WTC11 (cell line): ENCODE measurements around the gene CHAMP1. TPM values are rescaled to one million over a fixed set of nuclear protein-coding genes. Genes with fewer than 3 reads are reported as not detected.

ENCODE experiments used
- ATAC-seq: fragments of 200-7000 bp; cut with Tn5 transposase; 2 replicates; pipeline ENCODE4 v1.10.0; 2021; ENCODE audit warnings: mild to moderate bottlenecking, moderate library complexity
- CTCF ChIA-PET: fragments of 300-600 bp; sonication (Branson Sonifier 250); formaldehyde crosslinking; loops from one replicate; lab custom pipeline; 2021; ENCODE audit warnings: antibody characterized with exemption; lab: Charles Lee
- POLR2A ChIA-PET: fragments of 350-600 bp; sonication (Branson Sonifier 250); formaldehyde crosslinking; loops from one replicate; lab custom pipeline; 2021; ENCODE audit warnings: antibody characterized with exemption; lab: Charles Lee
- DNase-seq: peaks from one replicate; pipeline ENCODE4 v3.0.0; 2021; ENCODE audit warnings: low spot score
- H3K27ac Mint-ChIP-seq: 2 replicates; pipeline ENCODE4 v1.8.0; 2021; ENCODE audit warnings: mixed read lengths
- H3K27me3 Mint-ChIP-seq: 2 replicates; pipeline ENCODE4 v1.8.0; 2021; ENCODE audit warnings: low read depth, mild to moderate bottlenecking, moderate library complexity, mixed read lengths
- H3K36me3 Mint-ChIP-seq: 2 replicates; pipeline ENCODE4 v1.8.0; 2021; ENCODE audit warnings: mixed read lengths
- H3K4me1 Mint-ChIP-seq: 2 replicates; pipeline ENCODE4 v1.8.0; 2022; ENCODE audit warnings: mixed read lengths
- H3K4me3 Mint-ChIP-seq: 2 replicates; pipeline ENCODE4 v1.8.0; 2021; ENCODE audit warnings: mild to moderate bottlenecking, moderate library complexity, mixed read lengths
- H3K9me3 Mint-ChIP-seq: 2 replicates; pipeline ENCODE4 v1.8.0; 2021; ENCODE audit warnings: mixed read lengths
- AR ChIP-seq: fragments of 250-450 bp; sonication (Bioruptor Pico); IDR thresholded peaks from 2 replicates; pipeline ENCODE4 v1.9.0; 2021; ENCODE audit warnings: mild to moderate bottlenecking
- ELF4 ChIP-seq: sonication (generic); formaldehyde crosslinking; IDR thresholded peaks from 2 replicates; pipeline ENCODE4 v1.8.1; 2022; ENCODE audit warnings: low read depth, mild to moderate bottlenecking, moderate library complexity, missing genetic modification reagents
- HMGA2 ChIP-seq: fragments of 250-450 bp; sonication (Bioruptor Pico); IDR thresholded peaks from 2 replicates; pipeline ENCODE4 v1.4.0; 2021; ENCODE audit warnings: mild to moderate bottlenecking, moderate library complexity
- IRF2 ChIP-seq: sonication (generic); formaldehyde crosslinking; IDR thresholded peaks from 2 replicates; pipeline ENCODE4 v1.8.0; 2022; ENCODE audit warnings: low read depth, missing genetic modification reagents, borderline replicate concordance
- MXD4 ChIP-seq: fragments of 250-450 bp; sonication (Bioruptor Pico); IDR thresholded peaks from 2 replicates; pipeline ENCODE4 v1.8.0; 2021; ENCODE audit warnings: mild to moderate bottlenecking, moderate library complexity, borderline replicate concordance
- NFYB ChIP-seq: sonication (generic); formaldehyde crosslinking; conservative IDR thresholded peaks from 2 replicates; pipeline ENCODE4 v1.8.0; 2022; ENCODE audit warnings: low read depth, missing genetic modification reagents
- NR1H2 ChIP-seq: sonication (generic); formaldehyde crosslinking; IDR thresholded peaks from 2 replicates; pipeline ENCODE4 v1.9.0; 2021; ENCODE audit warnings: mild to moderate bottlenecking, moderate library complexity, missing genetic modification reagents
- SMAD3 ChIP-seq: sonication (generic); formaldehyde crosslinking; IDR thresholded peaks from 2 replicates; pipeline ENCODE4 v1.8.0; 2022; ENCODE audit warnings: missing genetic modification reagents, mild to moderate bottlenecking, borderline replicate concordance
- TCF7 ChIP-seq: sonication (generic); formaldehyde crosslinking; IDR thresholded peaks from 2 replicates; pipeline ENCODE4 v1.8.0; 2022; ENCODE audit warnings: mild to moderate bottlenecking, low read depth, missing genetic modification reagents, moderate library complexity
- TEAD4 ChIP-seq: sonication (generic); formaldehyde crosslinking; IDR thresholded peaks from 2 replicates; pipeline ENCODE4 v1.8.0; 2022; ENCODE audit warnings: mild to moderate bottlenecking, missing genetic modification reagents
- TP53 ChIP-seq: sonication (generic); formaldehyde crosslinking; IDR thresholded peaks from 2 replicates; pipeline ENCODE4 v1.8.1; 2023; ENCODE audit warnings: mild to moderate bottlenecking, missing genetic modification reagents
- USF1 ChIP-seq: sonication (generic); formaldehyde crosslinking; IDR thresholded peaks from 2 replicates; pipeline ENCODE4 v1.8.0; 2022; ENCODE audit warnings: mild to moderate bottlenecking, missing genetic modification reagents
- ZNF416 ChIP-seq: fragments of 250-450 bp; sonication (Bioruptor Pico); IDR thresholded peaks from 2 replicates; pipeline ENCODE4 v1.9.0; 2021; ENCODE audit warnings: mild to moderate bottlenecking, inconsistent platforms
- ZNF532 ChIP-seq: fragments of 250-450 bp; sonication (Bioruptor Pico); IDR thresholded peaks from 2 replicates; pipeline ENCODE4 v1.9.0; 2021; ENCODE audit warnings: mild to moderate bottlenecking, borderline replicate concordance
- total RNA-seq: library from RNA; stranded (reverse); gene quantifications from 3 replicates; pipeline ENCODE4 v1.2.3, GENCODE V29; 2021
- TF ChIP-seq, protein P1 (sequence below): fragments of 200-600 bp; IDR thresholded peaks from 2 replicates; pipeline ENCODE4 v1.8.0; 2022; ENCODE audit warnings: antibody characterized with exemption
- TF ChIP-seq, protein P2 (sequence below): fragments of 250-450 bp; sonication (Bioruptor Pico); IDR thresholded peaks from 2 replicates; pipeline ENCODE4 v1.9.0; 2021; ENCODE audit warnings: moderate library complexity, mild to moderate bottlenecking, inconsistent platforms, borderline replicate concordance
- TF ChIP-seq, protein P3 (sequence below): sonication (generic); formaldehyde crosslinking; IDR thresholded peaks from 2 replicates; pipeline ENCODE4 v1.8.0; 2022; ENCODE audit warnings: mild to moderate bottlenecking, missing genetic modification reagents

CHAMP1 gene
- total RNA-seq, 1 experiment from 2014 or later: 31.7 TPM

DNA sequence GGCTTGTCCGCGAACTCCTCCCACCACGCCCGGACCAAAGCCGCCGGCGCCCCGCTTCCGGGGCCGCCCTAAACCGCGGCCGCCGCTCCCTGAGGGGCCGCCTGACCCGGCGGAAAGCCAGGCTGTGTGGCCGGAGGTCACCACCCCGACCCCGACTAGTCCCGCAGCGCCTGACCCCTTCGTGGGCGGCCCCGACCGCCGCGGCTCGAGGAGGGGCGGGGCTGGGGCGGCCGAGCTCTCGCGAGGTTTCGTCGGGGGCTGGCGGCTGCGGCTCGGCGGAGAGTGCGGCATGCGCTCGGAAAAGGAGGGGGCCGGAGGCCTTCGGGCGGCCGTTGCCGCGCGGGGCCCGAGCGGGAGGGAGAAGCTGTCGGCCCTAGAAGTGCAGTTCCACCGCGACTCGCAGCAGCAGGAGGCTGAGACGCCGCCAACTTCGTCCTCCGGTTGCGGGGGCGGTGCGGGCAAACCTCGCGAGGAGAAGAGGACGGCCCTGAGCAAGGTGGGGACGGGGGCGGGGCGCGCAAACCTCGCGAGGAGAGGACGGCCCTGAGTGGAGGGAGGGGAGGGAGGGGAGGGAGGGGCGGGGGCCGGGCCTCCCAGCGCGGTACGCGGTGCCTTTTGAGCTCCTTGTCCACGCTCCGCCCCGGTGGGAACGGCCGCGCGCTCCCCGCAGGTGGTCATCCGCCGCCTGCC, 32.8 kb upstream of the CHAMP1 start, which contains the start of gene UPF3A (continued):
- TF ChIP-seq ZNF532 (CRISPR knock-in tag) (peak; percentile 43; the same call in 1 of the 2 replicates), NR1H2 (CRISPR knock-in tag) (no peak), TEAD4 (CRISPR knock-in tag) (no peak), SMAD3 (CRISPR knock-in tag) (no peak), TP53 (CRISPR knock-in tag) (no peak), NFYB (CRISPR knock-in tag) (no peak), AR (no peak), TCF7 (CRISPR knock-in tag) (0 out of 2 replicates have a peak, but pooled peaks have one; percentile 61), ZNF416 (CRISPR knock-in tag) (no peak), HMGA2 (CRISPR knock-in tag) (no peak), MXD4 (CRISPR knock-in tag) (no peak), USF1 (no peak)
- TF ChIP-seq, protein P1, sequence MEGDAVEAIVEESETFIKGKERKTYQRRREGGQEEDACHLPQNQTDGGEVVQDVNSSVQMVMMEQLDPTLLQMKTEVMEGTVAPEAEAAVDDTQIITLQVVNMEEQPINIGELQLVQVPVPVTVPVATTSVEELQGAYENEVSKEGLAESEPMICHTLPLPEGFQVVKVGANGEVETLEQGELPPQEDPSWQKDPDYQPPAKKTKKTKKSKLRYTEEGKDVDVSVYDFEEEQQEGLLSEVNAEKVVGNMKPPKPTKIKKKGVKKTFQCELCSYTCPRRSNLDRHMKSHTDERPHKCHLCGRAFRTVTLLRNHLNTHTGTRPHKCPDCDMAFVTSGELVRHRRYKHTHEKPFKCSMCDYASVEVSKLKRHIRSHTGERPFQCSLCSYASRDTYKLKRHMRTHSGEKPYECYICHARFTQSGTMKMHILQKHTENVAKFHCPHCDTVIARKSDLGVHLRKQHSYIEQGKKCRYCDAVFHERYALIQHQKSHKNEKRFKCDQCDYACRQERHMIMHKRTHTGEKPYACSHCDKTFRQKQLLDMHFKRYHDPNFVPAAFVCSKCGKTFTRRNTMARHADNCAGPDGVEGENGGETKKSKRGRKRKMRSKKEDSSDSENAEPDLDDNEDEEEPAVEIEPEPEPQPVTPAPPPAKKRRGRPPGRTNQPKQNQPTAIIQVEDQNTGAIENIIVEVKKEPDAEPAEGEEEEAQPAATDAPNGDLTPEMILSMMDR: no peak

DNA sequence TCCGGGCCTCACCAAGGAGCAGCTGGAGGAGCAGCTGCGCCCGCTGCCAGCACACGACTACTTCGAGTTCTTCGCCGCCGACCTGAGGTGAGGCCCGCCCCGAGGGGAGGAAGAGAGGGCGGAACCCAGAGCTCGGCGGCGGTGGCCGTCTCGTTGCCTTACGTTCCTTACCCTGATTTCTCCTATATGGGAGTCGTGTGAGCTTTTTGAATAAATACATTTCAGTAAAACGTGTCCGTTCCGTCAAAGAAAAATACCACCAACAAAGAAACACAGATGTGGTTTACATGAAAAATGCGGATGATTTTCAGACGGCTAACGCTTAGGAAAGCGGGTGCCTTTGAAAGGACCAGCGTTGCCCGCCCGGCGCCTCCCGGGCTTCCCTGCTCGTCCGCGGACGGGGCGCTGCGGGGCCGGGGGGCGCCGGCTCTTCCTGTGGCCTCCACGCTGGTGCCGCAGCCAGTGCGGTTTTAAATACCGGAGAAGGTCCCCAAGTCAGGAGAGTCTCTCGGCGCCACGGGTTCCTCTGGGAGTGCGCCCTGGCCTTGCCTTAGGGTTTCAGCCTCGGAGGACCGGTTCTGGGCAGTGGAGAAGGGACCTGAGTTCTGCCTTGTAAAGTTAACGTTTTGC, 32.1 kb upstream of the CHAMP1 start:
- DNase-seq: peak; percentile 55
- no peaks in the 10 kb centered on the region for H3K27me3 Mint-ChIP-seq
- ATAC-seq: peak; percentile 72
- H3K4me1 Mint-ChIP-seq: peaks cover 25% of the 10 kb centered on the region
- H3K36me3 Mint-ChIP-seq: peaks cover 37% of the 10 kb centered on the region
- POLR2A ChIA-PET: interaction anchor here (1.0 to 1.1 kb wide), 2 partner anchors 32 to 53 kb away, joined by 4 read pairs; partner anchors contain the start of gene CHAMP1
- H3K9me3 Mint-ChIP-seq: no peaks in the 10 kb centered on the region
- H3K4me3 Mint-ChIP-seq: peak overlapping the region; percentile 86
- CTCF ChIA-PET: interaction anchor here (0.6 to 1.4 kb wide), 3 partner anchors 54 to 59 kb away, joined by 3 to 4 read pairs (median 3); no protein-coding TSS in a partner anchor
- peak overlapping the region; percentile 97 for H3K27ac Mint-ChIP-seq
- TF ChIP-seq IRF2 (no peak), SMAD3 (CRISPR knock-in tag) (no peak), ELF4 (CRISPR knock-in tag) (no peak), ZNF532 (CRISPR knock-in tag) (no peak)
- TF ChIP-seq, protein P2, sequence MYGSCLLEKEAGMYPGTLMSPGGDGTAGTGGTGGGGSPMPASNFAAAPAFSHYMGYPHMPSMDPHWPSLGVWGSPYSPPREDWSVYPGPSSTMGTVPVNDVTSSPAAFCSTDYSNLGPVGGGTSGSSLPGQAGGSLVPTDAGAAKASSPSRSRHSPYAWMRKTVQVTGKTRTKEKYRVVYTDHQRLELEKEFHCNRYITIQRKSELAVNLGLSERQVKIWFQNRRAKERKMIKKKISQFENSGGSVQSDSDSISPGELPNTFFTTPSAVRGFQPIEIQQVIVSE (CRISPR knock-in tag): no peak
- TF ChIP-seq, protein P3, sequence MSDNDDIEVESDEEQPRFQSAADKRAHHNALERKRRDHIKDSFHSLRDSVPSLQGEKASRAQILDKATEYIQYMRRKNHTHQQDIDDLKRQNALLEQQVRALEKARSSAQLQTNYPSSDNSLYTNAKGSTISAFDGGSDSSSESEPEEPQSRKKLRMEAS (CRISPR knock-in tag): no peak
